ENCODE measurements around the gene FBLN1. TPM values are rescaled to one million over a fixed set of nuclear protein-coding genes. Genes with fewer than 3 reads are reported as not detected.

Gene FBLN1
- total and polyA plus RNA-seq, 9 of the 15 experiments (the other 6 are each of a cell fraction or from before 2014, with no cell fraction given): 0.66 TPM; not detected in 8

- no peak for TF ChIP-seq ZNF12 (CRISPR knock-in tag; IDR thresholded peaks at IDR 0.05)
Observed at GRCh38 chr22:45488764-45489370, 13.8 kb upstream of the FBLN1 start (continued).

GRCh38 chr22:45490836-45491235, 11.8 kb upstream of the FBLN1 start:
- no peak for DNase-seq (ENCODE audit: extremely low read depth in 1 of 4, low spot score in 3 of 4)
- Histone ChIP-seq H2AFZ (ENCODE audit: low read depth, low read length) (no peak overlapping the region), H3K36me3 (ENCODE audit: control insufficient read depth, insufficient read depth, low read length) (no peaks in the 10 kb centered on the region), H3K27me3 (ENCODE audit: control insufficient read depth in 2 of 2, insufficient read depth in 2 of 2, low read length in 2 of 2) (peaks cover 2 to 14% of the 10 kb centered on the region in 2 experiments; a peak in 3 of 5 replicates), H3K27ac (ENCODE audit: extremely low read depth, low read depth, low read length) (no peak overlapping the region), H4K20me1 (replicated peaks; ENCODE audit: control insufficient read depth, insufficient read depth, low read length) (no peaks in the 10 kb centered on the region), H3K9me1 (ENCODE audit: control insufficient read depth, insufficient read depth, low read length) (no peaks in the 10 kb centered on the region), H3K79me2 (ENCODE audit: control insufficient read depth, insufficient read depth, low read length) (no peaks in the 10 kb centered on the region), H3K4me3 (no peak overlapping the region), H3K4me2 (ENCODE audit: insufficient read depth, low read length) (no peak overlapping the region), H3K9ac (ENCODE audit: insufficient read depth in 1 of 2, low read depth in 2 of 2, low read length in 2 of 2) (no peak overlapping the region), H3K4me1 (replicated peaks in 1 of 2; ENCODE audit: control insufficient read depth in 2 of 2, insufficient read depth in 2 of 2, low read length in 2 of 2) (no peaks in the 10 kb centered on the region), H3K9me3 (replicated peaks; ENCODE audit: control insufficient read depth, insufficient read depth, low read depth, low read length) (no peaks in the 10 kb centered on the region)
- 0% methylated on average over 3 of the region's 3 CpGs for WGBS (ENCODE audit: insufficient coverage, low coverage, missing lambda C conversion rate)
- ATAC-seq: no peak
- no TSS peak for BruUV-seq (replicated peaks)
- ChIA-PET POLR2A (no interaction called here), CTCF (ENCODE audit: low intra/inter-chr PET ratio) (no interaction called here)
- FAIRE-seq: no peak
- in situ Hi-C loops (cut with MboI): no loop called here
- TF ChIP-seq ETS1 (conservative IDR thresholded peaks at IDR 0.05; ENCODE audit: control insufficient read depth, low read depth, low read length): no peak
- TF ChIP-seq LARP7 (IDR thresholded peaks at IDR 0.05): no peak
- no peak for TF ChIP-seq ZFP30 (CRISPR knock-in tag; IDR thresholded peaks at IDR 0.05; ENCODE audit: borderline replicate concordance)
- TF ChIP-seq CHD2 (IDR thresholded peaks at IDR 0.05; ENCODE audit: low read depth, low read length): no peak
- no peak for TF ChIP-seq KDM2B (CRISPR knock-in tag; IDR thresholded peaks at IDR 0.05)
- TF ChIP-seq ZBTB2 (IDR thresholded peaks at IDR 0.05): no peak
- TF ChIP-seq ZHX1 (conservative IDR thresholded peaks at IDR 0.05; ENCODE audit: low read length): no peak
- TF ChIP-seq FOXM1 (IDR thresholded peaks at IDR 0.05; ENCODE audit: low read depth): no peak
- TF ChIP-seq FOXM1 (CRISPR knock-in tag; IDR thresholded peaks at IDR 0.05; ENCODE audit: low read depth): no peak
- no peak for TF ChIP-seq DNMT1 (IDR thresholded peaks at IDR 0.05)
- no peak for TF ChIP-seq ILK (tag; IDR thresholded peaks at IDR 0.05; ENCODE audit: borderline replicate concordance, low read depth)
- TF ChIP-seq ADNP (tag; IDR thresholded peaks at IDR 0.05): no peak
- TF ChIP-seq SIN3B (IDR thresholded peaks at IDR 0.05; ENCODE audit: low read depth): no peak
- no peak for TF ChIP-seq ZNF354B (CRISPR knock-in tag; IDR thresholded peaks at IDR 0.05)
- intact Hi-C loops (cut with micrococcal nuclease): no loop called here

Data from K562 (cell line).